UCSD-AML1 (cell line): Measurements from ENCODE around the gene CEP112.

ENCODE experiments used
- DNase-seq: peaks from one replicate; lab custom pipeline; 2025; ENCODE audit not compliant: unreplicated experiment; lab: John Stamatoyannopoulos, UW

CEP112 gene

GRCh38 chr17:66191593-66192377, at the start of gene CEP112:
CEP112 (minus strand) TSS chr17:66192133.
- DNase-seq = peak; percentile 72

DNA sequence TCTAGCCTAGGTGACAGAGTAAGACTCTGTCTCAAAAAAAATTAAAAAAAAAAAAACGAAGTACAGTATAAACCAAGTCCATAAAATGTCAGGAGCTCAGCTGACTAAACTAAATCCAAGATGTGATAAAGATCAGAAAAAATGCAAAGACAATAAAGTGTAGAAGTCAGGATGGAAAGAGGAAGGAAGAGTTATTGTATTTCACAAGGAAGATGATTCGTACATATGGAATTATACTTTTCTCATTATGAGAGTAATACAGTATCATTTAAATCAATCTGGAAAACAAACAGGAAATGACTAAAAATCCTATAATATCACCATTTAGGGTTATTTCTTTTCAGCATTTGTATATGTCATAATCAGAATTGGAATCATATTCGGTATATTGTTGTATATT, 48.7 kb upstream of the CEP112 start:
- no peak for DNase-seq

DNA sequence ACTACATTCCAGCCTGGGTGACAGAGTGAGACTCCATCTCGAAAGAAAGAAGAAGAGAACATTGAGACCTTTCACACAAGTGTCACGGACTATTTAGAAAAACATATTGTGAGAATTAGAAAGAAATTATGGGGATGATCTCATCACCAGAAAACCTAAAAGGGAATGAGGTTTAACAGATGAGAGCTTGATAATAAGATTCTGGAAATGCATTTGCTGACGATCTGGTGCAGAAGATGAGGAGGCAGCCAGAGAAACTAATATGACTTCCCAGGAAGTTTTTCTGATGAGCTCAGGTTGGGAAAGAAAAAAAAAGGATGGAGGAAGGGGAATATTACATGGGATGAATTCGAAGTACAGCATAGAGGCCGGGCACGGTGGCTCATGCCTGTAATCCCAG, 48.1 kb upstream of the CEP112 start:
- DNase-seq = no peak

- DNase-seq = no peak
Measured at GRCh38 chr17:66235377-66235994, 43.6 kb upstream of the CEP112 start.

DNA sequence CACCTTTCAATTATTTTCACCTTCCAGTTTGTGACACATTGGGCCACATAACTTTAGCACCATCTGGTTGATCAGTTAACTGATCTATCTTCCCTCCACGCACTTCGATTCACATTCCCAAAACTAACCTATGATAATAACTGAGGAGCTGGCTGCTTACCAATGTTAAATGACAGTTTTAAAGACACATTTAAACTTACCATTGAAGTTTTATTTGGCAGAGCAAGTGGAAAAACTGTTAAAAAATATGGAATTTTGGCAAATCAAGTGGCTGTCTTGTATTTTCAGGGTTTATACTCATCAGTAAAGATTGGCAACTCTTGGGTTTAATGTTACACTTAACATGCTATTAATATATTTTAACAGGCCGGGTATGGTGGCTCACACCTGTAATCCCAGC, 42.7 kb upstream of the CEP112 start:
- no peak for DNase-seq

GRCh38 chr17:66233023-66233753, 41.3 kb upstream of the CEP112 start:
- DNase-seq = no peak

- no peak for DNase-seq
Measured at GRCh38 chr17:66230922-66231591, 39.1 kb upstream of the CEP112 start.

DNA sequence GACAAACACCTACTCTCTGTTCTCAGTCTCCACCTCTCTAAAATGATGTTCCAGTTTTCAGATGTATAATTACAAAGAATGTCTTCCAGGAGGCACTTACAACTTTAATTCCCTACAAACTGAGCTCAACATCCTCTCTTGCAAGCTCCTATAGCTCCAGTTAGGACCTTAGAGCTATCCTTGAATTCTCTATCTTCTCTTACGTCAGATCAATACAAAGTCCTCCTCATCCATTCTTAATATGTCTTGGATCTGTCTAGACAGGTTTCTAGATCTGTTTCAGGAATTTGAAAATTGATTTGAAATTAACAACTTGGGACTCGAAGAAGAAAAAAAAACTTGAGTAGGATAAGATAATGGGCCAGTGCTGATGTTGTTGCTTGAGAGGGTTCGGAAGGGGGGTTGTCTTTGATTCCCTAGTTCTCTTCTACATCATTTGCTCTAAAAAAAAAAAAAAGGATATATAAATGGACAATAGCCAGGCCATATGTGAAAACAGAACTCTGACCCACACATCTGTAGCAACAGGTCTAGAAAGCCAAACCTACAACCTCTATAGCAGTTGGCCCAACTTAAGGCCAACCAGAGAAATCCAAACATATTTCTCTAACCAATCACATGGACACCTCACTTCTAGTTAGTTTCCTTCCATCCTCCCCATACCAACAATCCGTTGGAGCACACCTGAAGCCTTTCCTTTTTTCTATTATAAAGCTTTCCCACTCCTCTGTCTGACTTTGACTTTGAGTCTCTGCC, 38.0 kb upstream of the CEP112 start:
- no peak for DNase-seq

DNA sequence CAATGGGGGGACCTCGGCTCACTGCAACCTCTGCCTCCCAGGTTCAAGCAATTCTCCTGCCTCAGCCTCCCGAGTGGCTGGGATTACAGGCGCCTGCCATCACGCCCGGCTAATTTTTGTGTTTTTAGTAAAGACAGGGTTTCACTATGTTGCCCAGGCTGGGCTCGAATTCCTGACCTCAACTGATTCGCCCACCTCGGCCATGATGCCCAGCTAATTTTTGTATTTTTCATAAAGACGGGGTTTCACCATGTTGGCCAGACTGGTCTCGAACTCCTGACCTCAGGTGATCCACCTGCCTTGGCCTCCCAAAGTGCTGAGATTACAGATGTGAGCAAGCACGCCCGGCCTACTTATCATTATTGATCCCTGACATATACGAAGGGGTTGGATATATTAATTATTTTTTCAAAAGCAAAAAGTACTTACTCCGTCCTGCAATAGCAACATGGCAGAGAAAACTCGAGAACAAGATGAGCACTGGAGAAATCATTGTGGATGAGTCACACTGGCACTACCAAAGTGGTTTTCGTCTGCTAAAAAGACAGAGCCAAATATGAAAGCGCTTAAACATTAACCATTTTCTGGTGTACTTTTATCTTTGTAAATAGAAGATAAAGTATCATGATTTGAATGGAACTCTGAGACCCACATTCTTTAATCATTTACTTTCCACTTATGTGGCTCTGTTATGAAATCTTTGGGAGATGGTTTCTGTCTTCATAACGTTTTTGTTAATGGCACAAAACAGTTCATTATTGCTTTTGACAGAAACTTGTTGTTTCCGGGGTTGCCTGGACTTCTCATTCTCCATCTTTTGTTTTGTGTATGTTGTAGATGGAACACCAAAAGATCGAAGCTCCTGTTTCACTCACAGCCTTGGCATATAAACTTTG, 37.2 kb upstream of the CEP112 start, which contains the start of gene APOH:
APOH (minus strand) TSS at position 529 of the 896 bp plus-strand sequence; CDS start at position 493, 36 bp downstream.
- no peak for DNase-seq

DNA sequence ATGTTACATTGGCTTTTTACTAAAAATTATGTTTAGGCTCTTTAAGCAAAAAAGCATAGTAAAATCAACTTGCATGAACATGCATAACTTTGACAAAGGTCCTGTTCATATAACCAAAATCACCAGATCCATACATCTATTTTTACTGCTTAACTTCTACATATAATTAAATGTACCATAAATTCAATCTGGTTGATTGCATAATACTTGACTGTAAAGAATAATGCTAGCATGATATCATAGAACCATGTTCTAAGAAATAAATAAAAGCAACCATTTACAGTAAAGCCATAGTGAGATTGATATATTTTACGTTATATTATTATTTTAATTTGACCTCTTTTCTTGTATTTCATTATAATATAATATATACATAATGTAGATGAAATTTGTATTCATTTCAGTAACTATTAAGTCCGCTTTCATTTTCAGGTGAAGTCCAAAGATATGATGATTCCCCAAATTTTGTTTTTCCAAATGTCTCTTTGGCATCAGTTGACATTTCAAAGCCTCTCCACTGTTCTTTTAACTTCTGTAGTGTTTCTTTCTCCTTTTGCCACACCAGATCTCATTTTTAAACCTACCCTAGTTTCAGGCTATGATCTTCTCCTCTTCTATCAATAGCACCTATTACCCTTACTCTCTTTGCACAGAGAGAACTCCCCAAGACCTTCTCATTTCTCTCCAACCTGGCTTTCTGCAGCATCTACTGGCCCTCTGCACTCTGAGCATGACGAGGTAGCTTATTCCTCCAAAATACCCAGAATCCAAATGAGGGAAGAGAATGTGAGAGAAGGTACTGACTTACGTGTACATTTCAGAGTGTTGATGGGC, 35.5 kb upstream of the CEP112 start:
- DNase-seq = no peak

DNA sequence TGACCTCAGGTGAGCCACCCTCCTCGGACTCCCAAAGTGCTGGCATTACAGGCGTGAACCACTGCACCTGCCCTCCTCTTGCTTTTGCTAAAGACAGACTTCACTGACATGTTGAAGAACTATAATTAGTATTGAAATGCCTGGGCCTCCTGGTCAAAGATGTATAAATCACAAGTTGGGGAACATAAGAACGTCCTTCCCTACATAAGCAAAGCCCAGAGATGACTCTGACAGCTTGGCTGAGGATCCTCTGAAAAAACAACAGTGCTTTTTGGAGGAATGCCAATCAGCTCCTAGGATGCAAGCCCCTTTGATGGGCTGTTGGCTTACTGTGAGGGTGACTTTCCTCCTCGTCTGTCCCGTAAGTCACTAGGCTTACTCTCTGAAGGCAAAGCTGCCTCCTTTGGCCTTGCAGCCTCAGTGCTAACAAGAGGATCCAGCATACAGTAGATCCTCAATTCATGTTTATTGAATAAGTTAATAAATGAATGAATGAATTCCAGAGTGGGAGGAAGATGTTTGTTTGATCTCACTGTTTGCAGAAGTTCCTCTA, 30.9 kb upstream of the CEP112 start:
- DNase-seq = no peak

DNA sequence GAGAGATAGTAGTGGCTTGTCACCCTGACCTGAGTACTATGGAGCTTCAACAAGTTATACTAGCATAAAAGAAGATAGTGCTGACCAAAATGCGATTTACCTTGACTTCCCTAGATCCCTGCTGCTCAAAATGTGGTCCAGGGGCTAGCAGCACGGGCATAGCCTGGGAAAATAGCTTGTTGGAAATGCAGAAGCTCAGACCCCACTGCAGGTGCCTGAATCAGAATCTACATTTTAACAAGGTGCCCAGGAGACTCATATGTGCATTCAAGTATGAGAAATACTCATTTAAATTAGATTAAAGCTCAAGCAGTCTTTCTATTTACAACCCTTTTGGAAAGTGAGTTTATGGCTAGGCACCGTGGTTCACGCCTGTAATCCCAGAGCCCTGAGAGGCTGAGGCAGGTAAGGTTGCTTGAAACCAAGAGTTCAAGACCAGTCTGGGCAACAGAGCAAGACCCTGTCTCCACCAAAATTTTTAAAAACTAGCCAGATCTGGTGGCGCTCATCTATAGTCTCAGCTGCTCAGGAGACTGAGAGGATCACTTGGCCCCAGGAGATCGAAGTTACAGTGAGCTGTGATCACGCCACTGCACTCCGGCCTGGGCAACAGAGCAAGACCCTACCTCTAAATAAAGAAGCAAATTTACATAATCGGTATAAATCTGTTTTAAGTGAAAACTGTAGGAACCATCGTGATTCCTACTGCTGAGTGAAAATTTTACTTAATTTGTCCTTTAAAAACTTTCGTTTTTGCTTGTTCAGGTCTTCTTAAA, 30.0 kb upstream of the CEP112 start:
- no peak for DNase-seq

- no peak for DNase-seq
Measured at GRCh38 chr17:66221343-66221742, 29.4 kb upstream of the CEP112 start.

- DNase-seq = no peak
Measured at GRCh38 chr17:66220079-66220835, 28.3 kb upstream of the CEP112 start.

DNA sequence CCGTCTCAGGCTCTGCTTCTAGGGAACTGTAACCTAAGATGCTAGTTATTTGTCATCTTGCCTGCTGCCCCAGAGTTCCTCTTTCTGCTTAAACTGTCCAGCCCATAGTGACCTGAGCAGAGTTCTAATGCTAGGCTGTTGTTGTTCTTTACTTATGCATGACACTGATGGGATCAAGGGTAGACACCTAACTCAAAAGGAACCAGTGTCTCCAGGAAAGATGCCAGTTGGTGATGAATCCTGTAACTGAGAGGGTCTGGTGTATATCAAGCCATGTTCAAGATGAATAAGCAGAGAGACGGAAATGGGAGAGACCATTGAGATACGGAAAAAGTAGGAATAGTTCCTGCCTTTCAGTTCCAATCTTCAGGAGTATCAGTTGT, 23.6 kb upstream of the CEP112 start:
- DNase-seq = no peak

DNA sequence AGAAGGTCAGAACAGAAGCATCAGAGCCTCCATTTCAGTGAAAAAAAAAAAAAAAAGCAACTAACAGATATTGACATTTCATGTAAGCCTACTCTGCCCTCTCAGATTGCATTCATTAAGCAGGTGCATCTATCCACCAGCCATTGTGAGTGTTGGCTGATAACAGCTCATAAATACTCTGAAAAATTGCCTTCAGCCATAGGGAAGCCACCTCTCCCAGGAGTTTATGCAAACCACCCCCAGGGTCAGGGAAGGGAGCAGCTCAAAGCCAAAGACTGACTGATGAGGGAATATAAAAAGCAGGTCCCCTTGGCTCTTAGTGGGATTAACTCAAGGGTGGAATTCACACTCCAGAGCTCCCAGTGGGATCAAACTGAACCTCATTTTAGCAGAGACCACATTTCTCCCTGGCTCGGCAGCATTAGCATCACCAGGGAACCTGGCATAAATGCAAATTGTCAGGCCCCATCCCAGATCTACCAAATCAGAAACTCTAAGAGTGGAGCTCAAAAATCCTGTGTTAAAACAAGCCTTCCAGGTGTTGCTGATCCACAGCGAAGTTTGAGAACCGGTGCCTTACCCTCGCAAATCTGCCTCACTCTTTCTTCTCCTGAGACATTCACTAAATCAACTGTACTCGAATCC, 23.1 kb upstream of the CEP112 start:
- DNase-seq = no peak
